GM12878 (cell line): ENCODE data around the gene RNU2-63P. TPM values are rescaled to one million over a fixed set of nuclear protein-coding genes. Genes with fewer than 3 reads are reported as not detected.
A peak's percentile ranks its signal among the peaks of the same experiment; 100 is the strongest.

ENCODE experiments used
- ATAC-seq: fragments of 200-7000 bp; cut with Tn5 transposase; 3 replicates; pipeline ENCODE4 v1.9.1; 2020; ENCODE audit warnings: mild to moderate bottlenecking, moderate library complexity
- BruUV-seq: library from RNA; stranded (reverse); fragments of 400-500 nt; replicated peaks from 2 replicates; lab custom pipeline; 2021; lab: Mats Ljungman, UMichigan
- CTCF ChIA-PET: fragments of 300-600 bp; sonication (Branson Sonifier 250); formaldehyde crosslinking; extraction: SDS; loops from one replicate; lab custom pipeline; 2021; ENCODE audit warnings: inconsistent platforms; lab: Yijun Ruan, JAX
- POLR2A ChIA-PET: fragments of 350-600 bp; formaldehyde crosslinking; extraction: SDS; loops from one replicate; lab custom pipeline; 2021; ENCODE audit warnings: inconsistent platforms; lab: Charles Lee
- RAD21 ChIA-PET: fragments of 300-600 bp; sonication (Branson Sonifier 250); formaldehyde crosslinking; loops from one replicate; lab custom pipeline; 2023; ENCODE audit warnings: antibody characterized with exemption; ENCODE audit not compliant: unreplicated experiment; lab: Charles Lee
- SMC1A ChIA-PET: fragments of 300-600 bp; sonication (Branson Sonifier 250); formaldehyde crosslinking; loops from one replicate; lab custom pipeline; 2023; ENCODE audit not compliant: unreplicated experiment, uncharacterized antibody; lab: Charles Lee
- DNase-seq: peaks from one replicate; pipeline ENCODE4 v3.0.0-alpha.2; 2011; ENCODE audit warnings: low read depth, low spot score
- FAIRE-seq: peaks from 3 replicates; lab custom pipeline; 2011; peaks lifted over from hg19 to GRCh38; lab: Jason Lieb, UNC
- H2AFZ ChIP-seq: 2 replicates; pipeline ENCODE4 v1.6.0; 2011; ENCODE audit warnings: low read depth, low read length, control low read depth; ENCODE audit not compliant: control insufficient read depth
- H3K27ac ChIP-seq: 2 replicates; pipeline ENCODE4 v1.5.1; 2011; ENCODE audit warnings: control low read depth; ENCODE audit not compliant: control insufficient read depth, insufficient read depth
- H3K27me3 ChIP-seq, 2 experiments: replicated peaks in 1 of 2; 2 replicates each; pipeline versions ENCODE4 v1.6.0 to v1.6.1; 2011; ENCODE audit warnings: low read length in 1 of 2; ENCODE audit not compliant: control insufficient read depth in 2 of 2, insufficient read depth in 2 of 2
- H3K36me3 ChIP-seq, 2 experiments: 2 replicates each; pipeline ENCODE4 v1.5.1; 2011; ENCODE audit warnings: low read length in 1 of 2; ENCODE audit not compliant: control insufficient read depth in 2 of 2, insufficient read depth in 2 of 2
- H3K4me1 ChIP-seq: 2 replicates; pipeline ENCODE4 v1.6.1; 2011; ENCODE audit warnings: mild to moderate bottlenecking, low read length, moderate library complexity, mixed read lengths; ENCODE audit not compliant: control insufficient read depth, insufficient read depth
- H3K4me2 ChIP-seq: 2 replicates; pipeline ENCODE4 v1.6.0; 2011; ENCODE audit warnings: control low read depth; ENCODE audit not compliant: control insufficient read depth, insufficient read depth
- H3K4me3 ChIP-seq: fragments of 200-600 bp; sonication (generic); 2 replicates; pipeline ENCODE4 v1.5.1; 2016
- H3K79me2 ChIP-seq: 2 replicates; pipeline ENCODE4 v1.6.0; 2011; ENCODE audit warnings: low read length; ENCODE audit not compliant: control insufficient read depth, insufficient read depth
- H3K9ac ChIP-seq: 2 replicates; pipeline ENCODE4 v1.8.0; 2011; ENCODE audit warnings: low read length, control low read depth, mixed read lengths; ENCODE audit not compliant: control insufficient read depth, insufficient read depth
- H3K9me3 ChIP-seq: replicated peaks from 3 replicates; pipeline ENCODE4 v1.5.1; 2011; ENCODE audit warnings: mild to moderate bottlenecking, low read length; ENCODE audit not compliant: control insufficient read depth, insufficient read depth
- H4K20me1 ChIP-seq: 2 replicates; pipeline ENCODE4 v1.6.0; 2011; ENCODE audit not compliant: control insufficient read depth, insufficient read depth
- CBX3 ChIP-seq: fragments of 200-600 bp; sonication (generic); IDR thresholded peaks from 2 replicates; pipeline ENCODE4 v1.6.1; 2016; ENCODE audit warnings: low read depth, borderline replicate concordance
- CREM ChIP-seq: IDR thresholded peaks from 2 replicates; pipeline ENCODE4 v1.6.1; 2014; ENCODE audit warnings: antibody characterized with exemption, low read depth
- HDGF ChIP-seq: fragments of 450-650 bp; IDR thresholded peaks from 2 replicates; pipeline ENCODE4 v1.6.1; 2016; ENCODE audit warnings: antibody characterized with exemption
- KAT2A ChIP-seq: conservative IDR thresholded peaks from 2 replicates; pipeline ENCODE4 v1.6.1; 2011; ENCODE audit warnings: low read depth, low read length; ENCODE audit not compliant: control insufficient read depth
- POLR2AphosphoS5 ChIP-seq: IDR thresholded peaks from 2 replicates; pipeline ENCODE4 v1.6.1; 2011; ENCODE audit warnings: mild to moderate bottlenecking, low read length, inconsistent platforms
- RBBP5 ChIP-seq: fragments of 200-600 bp; sonication (generic); conservative IDR thresholded peaks from 2 replicates; pipeline ENCODE4 v1.6.1; 2016
- RCOR1 ChIP-seq: conservative IDR thresholded peaks from 2 replicates; pipeline ENCODE4 v1.6.1; 2012; ENCODE audit warnings: low read depth, low read length, improper control_type of control experiment
- SIN3A ChIP-seq: IDR thresholded peaks from 2 replicates; pipeline ENCODE4 v1.6.1; 2012; ENCODE audit warnings: low read depth, low read length, improper control_type of control experiment
- ZZZ3 ChIP-seq: IDR thresholded peaks from 2 replicates; pipeline ENCODE4 v1.6.1; 2011; ENCODE audit warnings: low read depth; ENCODE audit not compliant: control insufficient read depth, insufficient read length
- WGBS: methylation state at CpG from one replicate; pipeline ENCODE4 v1.1.6; 2016; ENCODE audit warnings: low lambda C conversion rate; ENCODE audit not compliant: insufficient replicate concordance, insufficient coverage; ENCODE audit errors: missing lambda C conversion rate; 5-methylcytosine and 5-hydroxymethylcytosine counted together
- in situ Hi-C: fragments of 300-500 bp; cut with MboI; formaldehyde crosslinking; loops from 9 replicates; pipeline ENCODE4 v1.14.3; 2018; ENCODE audit warnings: mixed read lengths
- intact Hi-C: fragments of 100-400 bp; cut with micrococcal nuclease; formaldehyde crosslinking; loops from one replicate; pipeline ENCODE4 v1.14.2; 2022; ENCODE audit not compliant: unreplicated experiment
- polyA plus RNA-seq, 11 experiments: library from polyadenylated mRNA; depleted of rRNA in 4 of 11; unstranded in 6 of 11; stranded (reverse) in 5 of 11; fragments of >200 nt; fragmentation: Nextera tagmentation in 4 of 11; fragmentation: Illumina TruSeq in 1 of 11; extraction: Ambion mirVana in 4 of 11; extraction: Trizol in 1 of 11; gene quantifications; 1 replicate in 1 of 11; 2 replicates in 10 of 11; pipeline versions ENCODE4 v1.2.1 to v1.2.3, GENCODE V29; 2011 to 2016; ENCODE audit warnings: inconsistent platforms in 2 of 11, missing spikeins in 2 of 11, low read depth in 1 of 11
- total RNA-seq, 4 experiments: library from RNA; depleted of rRNA in 3 of 4; stranded (reverse); fragments of >200 nt in 3 of 4; fragmentation: Illumina TruSeq in 1 of 4; extraction: Trizol in 1 of 4; gene quantifications; 2 replicates each; pipeline versions ENCODE4 v1.2.1 to v1.2.3, GENCODE V29; 2013 to 2021

Gene RNU2-63P
- total and polyA plus RNA-seq, 10 of the 15 experiments (the other 5 are each of a cell fraction or from before 2014, with no cell fraction given), result 10.7 to 117 (median 12.3) TPM; not detected in 5

DNA sequence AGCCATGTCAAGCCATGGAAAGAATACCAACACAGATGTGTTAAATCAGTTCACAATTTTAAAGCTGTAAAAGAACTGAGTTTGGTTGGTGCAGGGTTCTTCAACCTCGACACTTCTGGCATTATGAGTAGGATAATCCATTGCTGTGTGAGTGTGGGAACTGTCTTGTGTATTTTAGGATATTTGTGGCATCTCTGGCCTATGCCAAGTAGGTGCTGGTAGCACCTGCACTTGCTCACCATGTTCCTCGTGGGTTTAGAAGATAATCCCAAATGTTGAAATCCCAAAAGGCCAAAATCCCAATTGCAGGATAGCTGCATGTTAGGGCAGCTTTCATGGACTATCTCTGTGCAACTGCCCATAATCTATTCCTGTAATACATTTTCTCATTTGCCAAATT lies 35.4 kb upstream of the RNU2-63P start:
- Histone ChIP-seq H3K79me2 (peaks cover 23% of the 10 kb centered on the region), H3K4me1 (peaks cover 4% of the 10 kb centered on the region), H3K27me3 (no peaks in the 10 kb centered on the region), H3K9me3 (no peaks in the 10 kb centered on the region), H2AFZ (no peak overlapping the region), H4K20me1 (no peaks in the 10 kb centered on the region), H3K36me3 (no peaks in the 10 kb centered on the region; a peak in 1 of 4 replicates), H3K9ac (no peak overlapping the region), H3K4me3 (no peak overlapping the region), H3K4me2 (no peak overlapping the region), H3K27ac (no peak overlapping the region)
- no peak for DNase-seq
- in situ Hi-C loops, result loop anchor here (25.0 kb wide), 1 partner anchor 611 kb away; no protein-coding TSS in a partner anchor
- no peak for FAIRE-seq
- SMC1A ChIA-PET, result interaction anchor here (0.7 kb wide), 1 partner anchor 9 kb away, joined by 3 read pairs; no protein-coding TSS in a partner anchor
- no TSS peak for BruUV-seq
- 91% methylated on average over 2 of the region's 2 CpGs for WGBS
- ATAC-seq, result no peak
- CTCF ChIA-PET, result interaction anchor here (4.2 kb wide), 1 partner anchor 9 kb away, joined by 22 read pairs; no protein-coding TSS in a partner anchor
- RAD21 ChIA-PET, result no interaction called here
- intact Hi-C loops, result loop anchor here (10.0 kb wide), 1 partner anchor 283 kb away; no protein-coding TSS in a partner anchor
- POLR2A ChIA-PET, result no interaction called here
- TF ChIP-seq POLR2AphosphoS5, result 0 out of 2 replicates have a peak, but pooled peaks have one; percentile 22
- no peak for TF ChIP-seq SIN3A
- no peak for TF ChIP-seq CREM
- no peak for TF ChIP-seq ZZZ3
- TF ChIP-seq CBX3, result no peak

- no peak overlapping the region for H3K27ac ChIP-seq
- no peak for TF ChIP-seq KAT2A
- no peak for TF ChIP-seq HDGF
- TF ChIP-seq RCOR1, result no peak
- TF ChIP-seq RBBP5, result no peak
- H4K20me1 ChIP-seq, result no peaks in the 10 kb centered on the region
- DNase-seq, result no peak
- H2AFZ ChIP-seq, result no peak overlapping the region
- H3K9me3 ChIP-seq, result no peaks in the 10 kb centered on the region
- BruUV-seq, result no TSS peak
- in situ Hi-C loops, result loop anchor here (25.0 kb wide), 1 partner anchor 613 kb away; no protein-coding TSS in a partner anchor
- no peak for FAIRE-seq
- no peaks in the 10 kb centered on the region; a peak in 1 of 4 replicates for H3K36me3 ChIP-seq
- ChIA-PET CTCF (interaction anchor here (4.2 kb wide), 1 partner anchor 11 kb away, joined by 22 read pairs; no protein-coding TSS in a partner anchor), RAD21 (no interaction called here), SMC1A (interaction anchor here (0.6 to 2.1 kb wide), 3 partner anchors 11 to 54 kb away, joined by 3 to 10 read pairs (median 3); no protein-coding TSS in a partner anchor), POLR2A (no interaction called here)
- no peak for ATAC-seq
- H3K4me3 ChIP-seq, result no peak overlapping the region
- H3K9ac ChIP-seq, result no peak overlapping the region
- H3K27me3 ChIP-seq, result no peaks in the 10 kb centered on the region
- intact Hi-C loops, result loop anchor here (10.0 kb wide), 1 partner anchor 285 kb away; no protein-coding TSS in a partner anchor
- peaks cover 13% of the 10 kb centered on the region for H3K79me2 ChIP-seq
- H3K4me1 ChIP-seq, result no peaks in the 10 kb centered on the region; the same call in 1 of the 2 replicates
- no peak overlapping the region for H3K4me2 ChIP-seq
- 100% methylated on average over 1 of the region's 1 CpG for whole genome bisulfite sequencing
Observed at GRCh38 chr2:88049622-88050021, 33.3 kb upstream of the RNU2-63P start.
